Stimulated activated CD4-positive, alpha-beta T cell treated with anti-CD3 and anti-CD28 coated beads, Interleukin-12 subunit alpha, Interleukin-12 subunit beta, amount 100 ng/mL, for 4 hours (primary cell): ENCODE data around the gene PAK4.
"Not testable (repeated sequence)": the region's sequence is repeated elsewhere in the genome, so short reads cannot be mapped to it uniquely, and the experiment has no call there.

Experiments used
- DNase-seq: peaks from one replicate; pipeline ENCODE4 v3.0.0-alpha.2; 2020

The PAK4 gene

DNA sequence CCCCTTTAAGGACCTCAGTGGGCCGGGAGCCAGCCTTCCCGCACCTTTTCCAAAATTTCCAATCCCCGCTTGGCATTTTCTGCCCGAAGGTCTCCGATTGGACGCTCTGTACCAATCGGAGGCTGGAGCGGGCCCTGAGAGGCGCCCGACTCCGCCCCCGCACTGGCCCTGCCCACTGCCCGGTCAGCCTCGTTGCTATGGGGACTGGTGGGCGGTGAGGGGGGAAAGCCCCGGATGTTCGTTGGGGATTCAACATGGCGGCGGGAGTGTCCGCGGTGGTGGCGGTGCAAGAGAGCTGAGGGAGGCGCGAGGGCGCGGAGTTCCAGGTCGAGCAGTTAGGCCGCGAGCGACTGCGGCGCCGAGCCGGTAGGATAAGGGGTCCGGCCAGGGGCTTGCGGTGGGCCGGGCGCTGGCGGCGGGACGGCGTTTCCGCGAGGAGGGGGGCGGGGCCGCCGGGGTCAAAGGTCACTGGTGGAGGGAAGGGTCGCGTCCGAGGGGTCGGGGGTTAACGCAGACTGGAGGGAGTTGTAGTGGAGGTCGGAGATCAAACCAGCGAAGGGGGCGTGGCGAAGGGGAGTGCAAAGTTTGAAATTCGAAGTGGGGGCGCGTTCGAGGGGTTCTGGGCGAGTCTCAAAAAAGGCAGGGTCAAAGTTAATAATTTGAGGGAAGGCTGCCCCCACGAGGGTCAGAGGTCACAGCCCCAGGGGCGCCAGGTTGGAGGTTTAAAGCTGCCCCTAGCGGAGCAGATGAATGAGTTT is at the start of gene PAK4:
PAK4 (plus strand) TSS at position 233 of the 758 bp plus-strand sequence. CDS start 43,768 bp downstream, outside the sequence.
- peak; percentile 97 for DNase-seq

DNA sequence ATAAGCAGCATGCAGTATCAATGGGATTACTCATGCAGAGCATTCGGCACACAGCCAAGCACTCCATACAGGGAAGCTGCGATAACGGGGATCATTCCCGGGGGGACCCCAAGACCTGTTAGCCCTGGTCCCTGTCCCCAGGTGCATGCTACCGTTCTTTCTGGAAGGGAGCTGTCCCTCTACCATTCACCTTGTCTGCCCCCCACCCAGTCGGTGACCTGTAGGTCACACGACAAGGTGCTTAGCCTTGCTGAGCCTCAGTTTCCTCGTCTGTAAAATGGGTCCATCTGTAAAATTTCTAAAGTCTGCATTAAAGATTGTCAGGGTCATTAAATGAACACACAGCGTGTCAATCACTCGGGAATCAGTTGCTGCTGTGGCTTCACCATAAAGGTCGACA is 48.3 kb upstream of the PAK4 start:
- no peak for DNase-seq

DNA sequence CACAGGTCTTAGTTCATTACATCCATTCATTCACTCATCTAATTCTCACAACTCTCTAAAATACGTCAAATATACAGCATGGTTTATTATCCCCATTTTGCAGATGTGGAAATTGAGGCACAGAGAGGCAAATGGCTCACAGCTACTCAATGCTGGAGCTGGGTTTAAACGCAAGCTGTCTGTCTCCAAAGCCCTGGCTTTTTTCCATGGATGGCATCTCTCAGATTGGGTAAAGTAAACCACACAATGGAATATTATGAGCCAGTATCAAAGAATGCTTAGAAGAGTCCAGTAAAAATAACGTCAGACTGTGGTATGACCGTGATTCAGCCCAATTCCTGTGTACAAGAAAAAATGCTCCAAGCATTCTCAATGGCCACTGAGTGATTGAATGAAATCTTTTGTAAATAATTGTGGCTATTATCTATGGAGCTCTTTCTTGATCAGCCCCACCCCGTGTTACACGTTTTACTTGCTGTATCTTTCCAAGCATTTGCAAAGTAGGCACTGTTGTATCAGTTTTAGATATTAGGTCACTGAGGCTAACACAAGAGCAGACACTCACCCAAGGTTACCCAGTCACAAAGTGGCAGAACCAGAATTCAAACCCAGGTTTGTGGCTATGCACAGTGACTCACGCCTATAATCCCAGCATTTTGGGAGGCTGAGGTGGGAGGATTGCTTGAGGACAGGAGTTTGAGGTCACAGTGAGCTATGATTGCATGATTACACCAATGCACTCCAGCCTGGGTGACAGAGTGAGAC is 47.0 kb upstream of the PAK4 start:
- DNase-seq = no peak

DNA sequence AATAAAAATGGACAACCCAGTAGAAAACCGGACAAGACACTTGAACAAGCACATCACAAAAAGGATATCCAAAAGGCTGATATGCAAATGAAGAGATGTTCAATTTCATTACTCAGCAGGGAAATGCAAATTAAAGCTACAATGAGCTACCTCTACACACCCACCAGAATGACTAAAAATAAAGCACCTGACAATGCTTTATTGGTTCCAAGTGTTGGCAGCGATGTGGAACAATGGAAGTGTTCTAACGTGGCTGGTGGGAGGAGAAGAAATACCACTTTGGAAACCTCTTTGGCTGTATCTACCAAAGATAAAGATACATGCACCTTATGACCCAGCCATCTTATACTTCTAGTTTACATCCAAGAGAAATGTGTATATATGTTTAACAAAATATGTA is 45.2 kb upstream of the PAK4 start:
- DNase-seq = no peak

DNA sequence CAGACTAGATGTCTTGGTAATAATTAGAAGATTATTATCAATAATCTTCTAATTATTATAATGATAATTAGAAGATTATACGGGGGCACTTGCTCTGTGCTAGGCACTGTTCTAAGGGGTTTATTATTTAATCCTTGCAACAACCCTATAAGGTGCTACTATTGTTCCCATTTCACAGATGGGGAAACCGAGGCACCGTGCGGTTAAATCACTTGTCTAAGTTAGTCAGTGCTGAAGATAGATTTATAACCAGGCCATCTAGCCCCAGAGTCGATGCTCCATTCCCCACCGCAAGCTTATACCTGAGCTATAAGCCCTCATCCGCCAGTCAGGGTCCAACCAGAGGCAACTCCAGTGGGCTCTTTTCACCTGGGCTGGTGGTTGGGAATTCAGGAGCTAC is 43.4 kb upstream of the PAK4 start:
- DNase-seq = no peak

DNA sequence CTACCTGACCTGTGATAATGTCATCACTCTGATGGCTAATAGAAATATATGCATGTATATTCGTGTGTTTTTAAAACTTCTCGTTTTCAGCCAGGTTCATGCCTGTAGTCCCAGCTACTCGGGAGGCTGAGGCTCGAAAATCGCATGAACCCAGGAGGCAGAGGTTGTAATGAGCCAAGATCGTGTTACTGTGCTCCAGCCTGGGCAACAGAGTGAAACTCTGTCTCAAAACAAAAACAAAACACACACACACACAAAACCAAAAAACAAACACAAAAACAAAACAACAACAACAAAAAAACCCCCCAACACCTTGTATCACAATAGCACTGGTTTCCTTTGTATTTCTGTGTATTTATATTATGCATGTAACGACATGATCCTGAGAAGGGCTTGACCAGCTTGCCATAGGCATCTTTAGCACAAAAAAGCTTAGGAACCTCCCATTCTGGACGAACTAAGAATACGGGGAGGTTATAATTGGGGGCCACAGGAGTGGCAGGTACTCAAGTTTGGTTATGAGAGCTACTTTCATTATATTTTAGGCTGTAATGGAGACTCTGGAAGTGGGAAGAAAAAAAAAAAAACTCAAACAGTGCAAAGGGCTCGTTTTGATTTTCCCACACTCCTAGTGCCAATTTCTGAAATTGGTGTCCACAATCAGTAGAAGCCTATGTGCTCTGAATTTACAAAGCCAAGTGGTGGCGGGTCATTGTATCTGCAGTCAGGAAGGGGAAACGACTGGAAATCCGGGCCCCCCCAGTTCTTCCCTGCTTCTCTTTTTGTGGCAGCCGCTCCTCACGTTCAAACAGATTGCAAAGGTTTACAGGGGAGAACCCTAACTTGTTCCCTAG is 42.6 kb upstream of the PAK4 start:
- no peak for DNase-seq

DNA sequence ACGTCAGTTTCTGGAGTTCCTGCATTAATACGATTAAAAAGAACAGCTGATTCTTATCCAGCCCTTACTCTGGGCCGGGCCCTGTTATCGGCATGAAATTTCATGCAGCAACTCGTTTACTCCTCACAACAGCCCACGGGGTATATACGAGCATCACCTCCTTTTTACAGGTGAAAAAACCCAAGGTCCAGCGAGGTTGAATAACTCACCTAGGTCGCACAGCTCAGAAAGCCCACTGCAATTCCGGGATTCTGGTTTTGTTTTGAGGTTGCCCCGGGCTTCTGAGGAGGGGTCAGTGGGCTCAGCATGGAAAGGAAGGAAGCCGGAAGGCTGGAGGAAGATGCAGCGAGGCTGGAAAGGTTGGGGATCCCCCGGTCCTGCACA is 42.0 kb upstream of the PAK4 start:
- no peak for DNase-seq

DNA sequence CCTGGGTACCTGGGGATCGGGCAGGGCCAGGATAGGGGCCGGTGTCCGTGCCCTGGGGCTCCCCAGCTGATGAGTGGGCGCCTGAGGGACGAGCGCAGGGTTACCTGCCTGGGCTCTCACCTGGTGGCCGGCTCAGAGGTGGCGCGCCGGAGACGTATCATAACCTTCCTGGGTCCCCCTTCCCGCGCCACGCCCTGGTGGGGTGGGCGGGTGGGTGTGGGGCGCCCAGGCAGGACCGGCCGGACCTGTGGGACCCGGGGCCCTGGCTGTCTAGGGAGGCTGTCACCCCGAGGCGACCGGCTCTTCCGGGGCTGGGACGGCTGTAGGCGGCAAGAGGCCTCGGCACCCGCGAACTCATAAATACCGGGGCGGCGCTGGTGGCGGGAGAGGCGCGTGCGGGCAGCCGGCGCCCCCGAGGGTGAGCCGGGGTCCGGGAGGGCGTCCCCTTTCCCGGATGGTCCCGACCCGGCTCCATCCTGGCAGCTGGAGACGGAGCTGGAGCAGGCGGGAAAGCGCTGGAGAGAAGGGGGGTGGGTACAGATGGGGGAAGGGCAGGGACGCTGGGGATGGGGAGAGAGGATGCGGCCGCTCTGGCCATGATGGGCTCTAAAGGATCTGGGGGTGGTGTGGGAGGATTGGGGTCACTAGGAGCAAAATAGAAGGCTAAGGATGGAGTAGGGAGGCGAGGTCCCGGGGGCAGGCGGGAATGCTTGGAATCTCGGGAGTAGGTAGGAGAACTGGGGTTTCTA is 41.4 kb upstream of the PAK4 start, which contains the start of gene ACP7:
ACP7 (plus strand) TSS at position 386 of the 749 bp plus-strand sequence. CDS start 902 bp downstream, outside the sequence.
- DNase-seq = peak; percentile 10

DNA sequence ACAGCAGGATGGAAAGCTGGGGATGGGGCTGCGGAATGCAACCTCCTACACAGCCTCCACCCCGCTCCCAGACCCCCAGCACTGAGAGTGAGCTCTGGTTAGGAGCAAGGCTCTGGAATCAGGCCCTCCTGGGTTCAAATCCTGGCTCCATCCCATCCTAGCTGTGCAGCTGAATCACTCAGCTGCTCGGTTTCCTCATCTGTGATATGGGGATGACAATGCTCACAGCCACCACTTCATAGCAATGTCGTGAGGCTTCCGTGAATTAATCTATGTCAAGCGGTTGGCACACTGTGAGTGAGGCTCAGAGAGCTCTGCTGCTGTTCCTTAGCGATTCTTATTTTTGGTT is 40.9 kb upstream of the PAK4 start:
- DNase-seq = no peak

DNA sequence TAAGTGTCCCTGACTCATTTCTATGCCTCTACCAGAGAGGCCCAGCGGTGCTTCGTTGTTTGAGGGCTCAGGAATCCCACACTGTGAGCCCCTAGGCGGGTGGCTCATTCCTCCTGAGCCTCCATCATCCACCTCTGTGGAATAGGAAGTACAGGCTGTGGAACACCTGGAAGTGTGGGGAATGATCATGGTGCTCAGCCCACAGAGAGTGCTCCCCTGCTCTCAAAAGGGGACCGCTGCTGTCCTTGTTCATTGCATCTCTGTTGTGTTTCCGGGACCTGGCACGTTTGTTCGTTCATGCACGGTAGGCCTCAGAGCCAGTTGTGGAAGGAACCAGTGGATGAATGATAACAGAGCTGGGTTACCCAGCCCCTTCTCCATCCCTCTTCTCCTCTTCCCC is 40.2 kb upstream of the PAK4 start:
- no peak for DNase-seq

DNA sequence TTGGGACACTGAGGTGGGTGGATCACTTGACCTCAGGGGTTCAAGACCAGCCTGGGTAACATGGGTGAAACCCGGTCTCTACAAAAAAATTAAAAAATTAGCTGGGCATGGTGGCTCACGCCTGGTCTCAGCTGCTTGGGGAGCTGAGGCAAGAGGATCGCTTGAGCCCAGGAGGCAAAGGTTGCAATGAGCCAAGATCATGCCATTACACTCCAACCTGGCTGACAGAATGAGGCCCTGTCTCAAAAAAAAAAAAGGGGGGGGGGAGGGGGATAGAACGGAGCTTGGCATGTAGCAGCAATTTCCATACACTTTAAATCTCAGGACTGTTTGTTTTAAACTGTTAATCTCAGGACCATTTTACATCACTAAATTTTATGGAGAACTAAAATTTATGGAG is 39.2 kb upstream of the PAK4 start:
- no peak for DNase-seq

DNA sequence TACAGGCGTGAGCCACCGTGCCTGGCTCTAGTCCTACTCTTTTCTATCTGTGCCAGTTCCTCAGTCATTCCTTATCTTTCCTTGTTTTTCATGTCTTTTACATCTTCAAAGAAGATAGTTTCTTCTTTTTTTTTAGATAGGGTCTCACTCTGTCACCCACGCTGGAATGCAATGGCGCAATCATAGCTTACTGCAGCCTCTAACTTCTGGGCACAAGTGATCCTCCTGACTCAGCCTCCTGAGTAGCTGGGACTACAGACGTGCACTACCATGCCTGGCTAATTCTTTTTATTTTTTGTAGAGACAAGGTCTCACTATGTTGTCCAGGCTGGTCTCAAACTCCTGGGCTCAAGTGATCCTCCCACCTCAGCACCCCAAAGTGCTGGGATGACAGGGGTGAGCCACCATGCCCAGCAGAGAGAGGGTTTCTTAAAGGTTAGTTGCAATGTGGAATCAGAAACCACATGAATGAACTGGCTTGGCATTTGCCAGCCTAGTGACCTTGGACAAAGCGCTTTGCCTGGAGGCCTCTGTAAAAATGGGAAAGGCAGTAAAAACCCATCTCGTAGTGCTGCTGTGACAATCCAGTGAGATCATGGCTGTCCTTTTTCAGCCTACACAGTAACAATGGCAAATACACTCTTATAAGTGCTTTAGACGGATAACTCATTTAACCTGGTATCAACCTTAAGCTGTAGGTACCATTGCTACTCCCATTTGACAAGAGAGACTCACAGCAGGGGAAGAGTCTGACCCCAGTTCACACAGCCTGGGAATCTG is 37.5 kb upstream of the PAK4 start:
- DNase-seq = no peak

DNA sequence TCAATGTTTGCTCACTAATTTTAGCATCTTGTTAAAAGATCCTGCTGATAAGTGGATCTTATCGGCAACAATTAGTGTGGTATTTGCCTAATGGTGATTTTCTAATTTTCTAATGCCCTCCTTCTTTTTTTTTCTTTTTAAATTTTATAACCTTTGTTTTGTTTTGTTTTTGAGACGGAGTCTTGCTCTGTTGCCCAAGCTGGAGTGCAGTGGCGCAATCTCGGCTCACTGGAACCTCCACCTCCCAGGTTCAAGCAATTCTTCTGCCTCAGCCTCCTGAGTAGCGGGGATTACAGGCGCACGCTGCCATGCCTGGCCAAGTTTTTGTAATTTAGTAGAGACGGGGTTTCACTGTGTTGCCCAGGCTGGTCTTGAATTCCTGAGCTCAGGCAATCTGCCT is 35.6 kb upstream of the PAK4 start:
- DNase-seq = not testable (repeated sequence)

DNA sequence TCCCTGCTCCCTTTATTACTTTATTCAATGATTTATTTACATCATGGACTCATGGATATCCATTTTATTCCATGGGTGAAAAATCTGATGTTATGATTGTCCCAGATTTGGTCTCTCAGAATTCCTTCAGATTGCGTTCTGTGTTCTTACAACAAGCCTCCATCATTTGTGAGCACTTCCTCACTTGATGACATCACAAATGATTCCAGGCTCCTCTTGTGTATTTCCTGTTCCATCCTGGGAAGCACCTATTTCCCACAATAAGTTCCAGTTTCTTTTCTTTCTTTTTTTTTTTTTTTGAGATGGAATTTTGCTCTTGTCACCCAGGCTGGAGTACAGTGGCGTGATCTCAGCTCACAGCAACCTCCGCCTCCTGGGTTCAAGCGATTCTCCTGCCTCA is 34.7 kb upstream of the PAK4 start:
- no peak for DNase-seq

DNA sequence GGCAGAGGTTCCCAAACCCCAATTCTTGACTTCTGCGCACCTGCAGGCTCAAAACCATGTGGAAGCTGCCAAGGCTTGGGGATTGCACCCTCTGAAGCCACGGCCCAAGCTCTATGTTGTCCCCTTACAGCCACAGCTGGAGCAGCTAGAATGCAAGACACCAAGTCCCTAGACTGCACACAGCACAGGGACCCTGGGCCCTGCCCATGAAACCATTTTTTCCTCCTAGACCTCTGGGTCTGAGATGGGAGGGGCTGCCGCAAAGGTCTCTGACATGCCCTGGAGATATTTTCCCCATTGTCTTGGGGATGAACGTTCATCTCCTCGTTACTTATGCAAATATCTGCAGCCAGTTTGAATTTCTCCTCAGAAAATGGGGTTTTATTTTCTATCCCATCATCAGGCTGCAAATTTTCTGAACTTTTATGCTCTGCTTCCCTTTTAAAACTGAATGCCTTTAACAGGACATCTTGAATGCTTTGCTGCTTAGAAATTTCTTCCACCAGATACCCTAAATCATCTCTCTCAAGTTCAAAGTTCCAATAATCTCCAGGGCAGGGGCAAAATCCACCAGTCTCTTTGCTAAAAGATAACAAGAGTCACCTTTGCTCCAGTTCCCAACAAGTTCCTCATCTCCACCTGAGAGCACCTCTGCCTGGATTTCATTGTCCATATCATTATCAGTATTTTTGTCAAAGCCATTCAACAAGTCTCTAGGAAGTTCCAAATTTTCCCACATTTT is 29.6 kb upstream of the PAK4 start:
- not testable (repeated sequence) for DNase-seq

DNA sequence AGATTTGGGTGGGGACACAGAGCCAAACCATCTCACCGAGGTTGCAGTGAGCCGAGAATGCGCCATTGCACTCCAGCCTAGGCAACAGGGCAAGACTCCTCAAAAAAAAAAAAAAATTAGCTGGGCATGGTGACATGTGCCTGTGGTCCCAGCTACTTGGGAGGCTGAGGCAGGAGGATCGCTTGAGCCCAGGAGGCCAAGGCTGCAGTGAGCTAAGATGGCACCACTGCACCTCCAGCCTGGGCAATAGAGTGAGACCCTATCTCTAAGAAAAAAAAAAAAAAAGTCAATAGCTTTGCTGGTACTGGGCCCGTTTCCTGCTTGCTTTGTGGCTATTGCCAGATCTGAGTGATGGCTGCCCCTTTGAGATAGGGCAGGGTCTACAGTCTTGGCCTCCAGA is 28.3 kb upstream of the PAK4 start:
- no peak for DNase-seq

DNA sequence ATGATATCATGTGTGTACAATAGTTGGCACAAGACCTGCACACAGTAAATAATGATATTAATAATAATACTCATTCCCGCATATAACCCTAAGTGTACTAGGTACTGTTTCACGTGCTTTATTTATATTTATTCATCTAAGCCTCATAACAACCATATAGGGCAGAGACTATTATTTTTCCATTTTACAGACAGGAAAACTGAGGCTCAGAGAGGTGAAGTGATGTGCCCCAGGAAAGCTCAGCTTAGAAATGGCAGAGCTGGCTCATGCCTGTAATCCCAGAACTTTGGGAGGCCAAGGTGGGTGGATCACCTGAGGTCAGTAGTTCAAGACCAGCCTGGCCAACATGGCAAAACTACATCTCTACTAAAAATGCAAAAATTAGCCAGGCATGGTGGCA is 27.9 kb upstream of the PAK4 start:
- DNase-seq = no peak

DNA sequence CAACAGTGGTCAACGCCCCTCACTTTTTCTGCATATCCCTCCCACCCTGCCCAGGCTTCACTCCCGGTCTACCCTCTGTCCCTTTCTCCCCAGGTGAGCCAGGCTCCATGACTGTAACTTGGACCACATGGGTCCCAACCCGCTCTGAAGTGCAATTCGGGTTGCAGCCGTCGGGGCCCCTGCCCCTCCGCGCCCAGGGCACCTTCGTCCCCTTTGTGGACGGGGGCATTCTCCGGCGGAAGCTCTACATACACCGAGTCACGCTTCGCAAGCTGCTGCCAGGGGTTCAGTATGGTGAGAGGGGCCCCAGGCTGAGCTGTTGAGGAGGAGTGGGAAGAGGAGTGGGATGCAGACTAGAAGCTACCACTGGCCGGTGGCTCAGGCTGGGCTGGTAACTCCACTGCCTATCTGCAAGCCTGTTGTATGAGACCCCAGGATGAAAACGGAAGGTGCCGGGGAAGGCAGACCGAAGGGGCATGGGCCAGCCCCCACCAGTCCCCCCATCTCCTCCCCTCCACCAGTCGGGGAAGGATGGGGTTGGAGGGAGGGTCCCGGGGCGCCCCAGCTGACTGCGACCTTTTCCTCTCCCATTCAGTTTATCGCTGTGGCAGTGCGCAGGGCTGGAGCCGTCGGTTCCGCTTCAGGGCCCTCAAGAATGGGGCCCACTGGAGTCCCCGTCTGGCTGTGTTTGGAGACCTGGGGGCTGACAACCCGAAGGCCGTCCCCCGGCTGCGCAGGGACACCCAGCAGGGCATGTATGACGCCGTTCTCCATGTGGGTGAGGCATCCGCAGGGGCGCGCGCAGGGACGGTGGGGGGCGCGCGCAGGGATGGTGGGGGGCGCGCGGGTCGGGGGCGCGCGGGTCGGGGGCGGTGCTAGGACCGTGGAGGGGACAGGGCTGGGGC is 27.0 kb upstream of the PAK4 start:
- DNase-seq = no peak

DNA sequence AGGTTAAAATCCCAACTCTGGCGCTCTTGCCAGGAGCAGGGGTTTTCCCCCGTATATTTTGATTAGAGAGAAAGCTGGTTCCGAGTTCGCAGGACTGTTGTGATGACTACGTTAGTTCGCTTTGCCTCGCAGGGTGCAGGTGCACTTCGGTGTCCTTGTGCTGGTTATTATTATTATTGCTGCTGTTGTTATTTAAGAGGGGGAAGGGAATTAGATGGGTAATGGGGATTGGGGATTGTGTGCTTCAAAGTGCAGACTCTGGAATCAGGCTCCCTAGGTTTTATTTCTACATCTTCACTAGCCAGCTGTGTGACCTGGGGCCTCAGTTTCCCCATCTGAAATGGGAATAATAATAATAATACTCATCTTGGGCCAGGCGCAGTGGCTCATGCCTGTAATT is 26.2 kb upstream of the PAK4 start:
- DNase-seq = no peak
